Measurements from ENCODE around the gene RASA2. TPM values are rescaled to one million over a fixed set of nuclear protein-coding genes. Genes with fewer than 3 reads are reported as not detected.

Gene RASA2
- total RNA-seq, 3 donors from 2014 or later: 15.5 to 22.5 (median 21.7) TPM

DNA sequence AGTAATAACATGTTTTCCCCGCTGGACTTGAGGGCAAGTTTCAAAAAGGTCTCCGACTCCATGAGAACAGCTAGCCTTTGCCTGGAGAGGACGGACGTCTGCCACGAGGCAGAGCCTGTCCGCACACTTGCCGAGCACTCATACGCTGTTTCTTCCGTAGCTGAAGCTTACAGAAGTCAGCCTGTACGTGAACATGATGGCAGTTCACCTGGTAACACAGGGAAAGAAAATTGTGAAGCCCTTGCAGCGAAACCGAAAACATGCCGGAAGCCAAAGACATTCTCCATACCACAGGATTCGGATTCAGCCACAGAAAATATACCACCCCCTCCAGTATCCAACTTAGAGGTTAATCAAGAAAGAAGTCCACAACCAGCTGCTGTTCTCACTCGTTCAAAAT lies 43.9 kb upstream of the RASA2 start:
- no peaks in the 10 kb centered on the region for H3K36me3 ChIP-seq (ENCODE audit: low read depth)
- H3K4me3 ChIP-seq: no peak overlapping the region
- H3K9me3 ChIP-seq: no peaks in the 10 kb centered on the region
- intact Hi-C loops (cut with DNase I, micrococcal nuclease): no loop called here
- TF ChIP-seq, protein P1, sequence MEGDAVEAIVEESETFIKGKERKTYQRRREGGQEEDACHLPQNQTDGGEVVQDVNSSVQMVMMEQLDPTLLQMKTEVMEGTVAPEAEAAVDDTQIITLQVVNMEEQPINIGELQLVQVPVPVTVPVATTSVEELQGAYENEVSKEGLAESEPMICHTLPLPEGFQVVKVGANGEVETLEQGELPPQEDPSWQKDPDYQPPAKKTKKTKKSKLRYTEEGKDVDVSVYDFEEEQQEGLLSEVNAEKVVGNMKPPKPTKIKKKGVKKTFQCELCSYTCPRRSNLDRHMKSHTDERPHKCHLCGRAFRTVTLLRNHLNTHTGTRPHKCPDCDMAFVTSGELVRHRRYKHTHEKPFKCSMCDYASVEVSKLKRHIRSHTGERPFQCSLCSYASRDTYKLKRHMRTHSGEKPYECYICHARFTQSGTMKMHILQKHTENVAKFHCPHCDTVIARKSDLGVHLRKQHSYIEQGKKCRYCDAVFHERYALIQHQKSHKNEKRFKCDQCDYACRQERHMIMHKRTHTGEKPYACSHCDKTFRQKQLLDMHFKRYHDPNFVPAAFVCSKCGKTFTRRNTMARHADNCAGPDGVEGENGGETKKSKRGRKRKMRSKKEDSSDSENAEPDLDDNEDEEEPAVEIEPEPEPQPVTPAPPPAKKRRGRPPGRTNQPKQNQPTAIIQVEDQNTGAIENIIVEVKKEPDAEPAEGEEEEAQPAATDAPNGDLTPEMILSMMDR (IDR thresholded peaks at IDR 0.05): no peak
- H3K4me1 ChIP-seq (ENCODE audit: low read depth): no peaks in the 10 kb centered on the region
- DNase-seq: no peak
- ATAC-seq: no peak

DNA sequence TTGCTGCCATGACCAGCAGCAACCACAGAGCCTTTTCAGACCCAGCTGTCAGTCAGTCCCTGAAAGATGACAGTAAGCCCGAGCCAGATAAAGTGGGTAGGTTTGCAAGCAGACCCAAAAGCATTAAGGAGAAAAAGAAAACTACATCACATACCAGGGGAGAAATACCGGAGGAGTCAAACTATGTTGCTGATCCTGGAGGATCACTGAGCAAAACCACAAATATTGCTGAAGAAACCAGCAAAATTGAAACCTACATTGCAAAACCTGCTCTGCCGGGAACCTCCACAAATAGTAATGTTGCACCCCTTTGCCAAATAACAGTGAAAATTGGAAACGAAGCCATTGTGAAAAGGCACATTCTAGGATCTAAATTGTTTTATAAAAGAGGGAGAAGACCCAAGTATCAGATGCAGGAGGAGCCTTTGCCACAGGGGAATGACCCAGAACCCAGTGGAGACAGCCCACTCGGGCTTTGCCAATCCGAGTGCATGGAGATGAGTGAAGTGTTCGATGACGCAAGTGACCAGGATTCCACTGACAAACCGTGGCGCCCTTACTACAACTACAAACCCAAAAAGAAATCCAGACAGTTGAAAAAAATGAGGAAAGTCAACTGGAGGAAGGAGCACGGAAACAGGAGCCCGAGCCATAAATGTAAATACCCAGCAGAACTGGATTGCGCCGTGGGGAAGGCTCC lies 42.1 kb upstream of the RASA2 start:
- no peaks in the 10 kb centered on the region for H3K4me1 ChIP-seq (ENCODE audit: low read depth)

DNA sequence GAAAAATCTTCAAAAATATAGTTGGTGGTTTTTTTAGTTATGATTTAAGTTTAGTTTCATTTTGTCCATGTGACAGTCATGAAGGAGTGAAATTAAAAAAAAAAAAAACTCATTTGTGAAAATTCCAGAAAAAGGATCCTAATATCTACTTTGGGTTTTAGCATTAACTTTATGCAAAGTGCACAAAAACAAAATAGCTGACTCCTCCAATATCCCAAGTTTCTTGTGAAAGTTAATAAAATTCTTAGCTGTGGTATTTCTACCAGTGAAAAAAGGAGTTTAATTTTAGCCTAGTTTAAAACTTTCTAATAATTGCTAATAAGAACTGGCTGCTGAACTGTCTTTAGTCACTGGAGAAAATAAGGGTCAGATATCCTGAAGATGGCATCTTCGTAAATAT lies 40.8 kb upstream of the RASA2 start:
- H3K36me3 ChIP-seq (ENCODE audit: low read depth): no peaks in the 10 kb centered on the region

More for the DNA sequence above, 42.1 kb upstream of the RASA2 start:
- TF ChIP-seq, protein P1 (IDR thresholded peaks at IDR 0.05): no peak
- Histone ChIP-seq H3K36me3 (ENCODE audit: low read depth) (no peaks in the 10 kb centered on the region), H3K4me3 (no peak overlapping the region), H3K9me3 (no peaks in the 10 kb centered on the region)
- no peak for DNase-seq
- intact Hi-C loops (cut with DNase I, micrococcal nuclease): no loop called here
- no peak for ATAC-seq

DNA sequence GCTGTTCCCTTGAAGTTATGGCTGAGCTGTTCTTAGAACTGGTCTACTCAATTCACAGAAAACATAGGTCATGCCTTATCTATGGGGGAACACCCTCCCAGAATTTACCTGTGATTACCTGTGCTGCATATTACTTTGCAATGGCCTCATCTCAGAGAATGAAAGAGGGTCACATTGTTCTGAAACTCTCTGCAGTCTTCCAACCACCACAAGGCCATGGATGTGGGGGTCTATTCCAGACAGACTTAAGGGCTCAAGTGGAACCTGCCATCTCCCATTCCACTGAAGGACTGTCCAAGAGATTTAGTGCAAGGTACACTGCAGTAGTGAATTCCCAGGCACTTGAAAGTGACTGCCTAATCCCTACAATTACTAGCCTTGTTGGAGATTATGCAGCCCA lies 40.1 kb upstream of the RASA2 start:
- Histone ChIP-seq H3K9me3 (no peaks in the 10 kb centered on the region), H3K4me1 (ENCODE audit: low read depth) (no peaks in the 10 kb centered on the region), H3K36me3 (ENCODE audit: low read depth) (no peaks in the 10 kb centered on the region), H3K4me3 (no peak overlapping the region)
- DNase-seq (no peak), ATAC-seq (no peak)
- TF ChIP-seq, protein P1 (IDR thresholded peaks at IDR 0.05): no peak
- intact Hi-C loops (cut with DNase I, micrococcal nuclease): no loop called here

More for the DNA sequence above, 40.8 kb upstream of the RASA2 start:
- Histone ChIP-seq H3K4me1 (ENCODE audit: low read depth) (no peaks in the 10 kb centered on the region), H3K9me3 (no peaks in the 10 kb centered on the region), H3K4me3 (no peak overlapping the region)
- TF ChIP-seq, protein P1 (IDR thresholded peaks at IDR 0.05): no peak
- intact Hi-C loops (cut with DNase I, micrococcal nuclease): no loop called here
- no peak for ATAC-seq
- DNase-seq: no peak

DNA sequence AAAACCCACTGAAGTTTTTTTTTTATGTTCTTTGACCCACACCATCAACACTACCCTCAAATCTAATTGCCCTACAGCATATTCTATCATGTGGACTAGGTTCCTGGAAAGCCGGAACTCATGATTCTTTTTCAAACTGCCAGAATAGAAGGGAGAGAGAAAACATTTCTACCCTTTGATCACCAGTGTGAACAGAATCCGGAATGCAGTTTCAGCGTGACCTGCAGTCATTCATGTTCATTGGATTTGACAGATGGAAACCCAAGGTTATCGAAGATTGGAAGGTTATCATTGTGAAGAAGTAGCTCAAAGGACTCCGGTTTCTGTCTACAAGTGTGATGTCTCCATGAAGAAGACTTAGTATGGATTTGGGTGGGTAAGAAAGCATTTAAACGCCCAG lies 39.4 kb upstream of the RASA2 start:
- Histone ChIP-seq H3K9me3 (no peaks in the 10 kb centered on the region), H3K4me1 (ENCODE audit: low read depth) (no peaks in the 10 kb centered on the region), H3K36me3 (ENCODE audit: low read depth) (no peaks in the 10 kb centered on the region), H3K4me3 (no peak overlapping the region)
- ATAC-seq (no peak), DNase-seq (no peak)
- TF ChIP-seq, protein P1 (IDR thresholded peaks at IDR 0.05): no peak
- intact Hi-C loops (cut with DNase I, micrococcal nuclease): no loop called here

Measured in mucosa of descending colon (tissue), 3 donors.